ENCODE measurements around the gene FKBP5.

- TF ChIP-seq CTCF (IDR thresholded peaks at IDR 0.05 in 8 of 11, conservative IDR thresholded peaks at IDR 0.05 in 3 of 11) (no peak), POLR2AphosphoS5 (IDR thresholded peaks at IDR 0.05) (no peak)
Measured at GRCh38 chr6:35677456-35677855, 11.3 kb downstream of the FKBP5 start.

Measured in spleen (tissue), 7 donors.